IMR-90 (cell line): ENCODE data around the gene GPR108. TPM values are rescaled to one million over a fixed set of nuclear protein-coding genes. Genes with fewer than 3 reads are reported as not detected.

Source experiments
- ATAC-seq: fragments of 200-7000 bp; cut with Tn5 transposase; 2 replicates; pipeline ENCODE4 v1.9.1; 2020; ENCODE audit warnings: low read depth, mild to moderate bottlenecking, moderate library complexity
- BruUV-seq: library from RNA; stranded (reverse); fragments of 400-500 nt; replicated peaks from 2 replicates; lab custom pipeline; 2021; lab: Mats Ljungman, UMichigan
- CTCF ChIA-PET: fragments of 300-600 bp; formaldehyde crosslinking; extraction: SDS; loops from one replicate; lab custom pipeline; 2021; ENCODE audit warnings: antibody characterized with exemption; lab: Yijun Ruan, JAX
- POLR2A ChIA-PET: fragments of 300-600 bp; sonication (Branson Sonifier 250); formaldehyde crosslinking; loops from one replicate; lab custom pipeline; 2022; ENCODE audit warnings: antibody characterized with exemption; ENCODE audit not compliant: unreplicated experiment; lab: Charles Lee
- DNase-seq: peaks from one replicate; pipeline ENCODE4 v3.0.0; 2013
- H2AFZ ChIP-seq: replicated peaks from 2 replicates; pipeline ENCODE3; 2013; ENCODE audit warnings: low read length, mild to moderate bottlenecking; ENCODE audit not compliant: poor library complexity
- H2AK5ac ChIP-seq: 2 replicates; pipeline ENCODE4 v1.6.1; 2013; ENCODE audit warnings: low read depth, low read length, inconsistent platforms
- H2AK9ac ChIP-seq: replicated peaks from 2 replicates; pipeline ENCODE3; 2013; ENCODE audit warnings: mild to moderate bottlenecking, low read depth, low read length, moderate library complexity; ENCODE audit not compliant: poor library complexity
- H2BK120ac ChIP-seq: 2 replicates; pipeline ENCODE4 v1.6.1; 2013; ENCODE audit warnings: low read depth, low read length, inconsistent platforms
- H2BK15ac ChIP-seq: 3 replicates; pipeline ENCODE4 v1.6.1; 2013; ENCODE audit warnings: low read depth, low read length, inconsistent platforms
- H2BK20ac ChIP-seq: 2 replicates; pipeline ENCODE4 v1.6.1; 2013; ENCODE audit warnings: low read depth, mild to moderate bottlenecking, inconsistent platforms, low read length, moderate library complexity
- H2BK5ac ChIP-seq: 2 replicates; pipeline ENCODE4 v1.6.1; 2013; ENCODE audit warnings: mild to moderate bottlenecking, low read depth, low read length, inconsistent platforms; ENCODE audit not compliant: poor library complexity, severe bottlenecking
- H3K14ac ChIP-seq: replicated peaks from 2 replicates; pipeline ENCODE4 v1.6.1; 2013; ENCODE audit warnings: low read depth, low read length, inconsistent platforms
- H3K18ac ChIP-seq: 2 replicates; pipeline ENCODE4 v1.6.1; 2013; ENCODE audit warnings: low read depth, low read length, control low read depth
- H3K23ac ChIP-seq: 2 replicates; pipeline ENCODE4 v1.6.1; 2013; ENCODE audit warnings: low read depth, low read length, inconsistent platforms
- H3K27ac ChIP-seq: 2 replicates; pipeline ENCODE4 v1.5.1; 2013; ENCODE audit warnings: mild to moderate bottlenecking, control low read depth, low read length; ENCODE audit not compliant: insufficient read depth
- H3K27me3 ChIP-seq: 2 replicates; pipeline ENCODE4 v1.6.1; 2013; ENCODE audit warnings: low read length; ENCODE audit not compliant: control insufficient read depth, insufficient read depth
- H3K36me3 ChIP-seq: 2 replicates; pipeline ENCODE4 v1.6.1; 2013; ENCODE audit warnings: low read length, mixed read lengths; ENCODE audit not compliant: control insufficient read depth, insufficient read depth
- H3K4ac ChIP-seq: 2 replicates; pipeline ENCODE4 v1.6.1; 2013; ENCODE audit warnings: low read depth, low read length, inconsistent platforms
- H3K4me1 ChIP-seq: 2 replicates; pipeline ENCODE4 v1.6.1; 2013; ENCODE audit warnings: low read length, mixed read lengths; ENCODE audit not compliant: control insufficient read depth, insufficient read depth
- H3K4me2 ChIP-seq: 2 replicates; pipeline ENCODE4 v1.6.1; 2013; ENCODE audit warnings: low read depth, mild to moderate bottlenecking, control low read depth, low read length, moderate library complexity
- H3K4me3 ChIP-seq: 2 replicates; pipeline ENCODE4 v1.5.1; 2013; ENCODE audit warnings: low read depth, mild to moderate bottlenecking, control low read depth, low read length, moderate library complexity; ENCODE audit not compliant: insufficient read depth
- H3K56ac ChIP-seq: 2 replicates; pipeline ENCODE4 v1.6.1; 2013; ENCODE audit warnings: low read length, inconsistent platforms; ENCODE audit not compliant: insufficient read depth; ENCODE audit errors: extremely low read depth
- H3K79me1 ChIP-seq, 2 experiments: 2 replicates each; pipeline ENCODE4 v1.6.1; 2013; ENCODE audit warnings: low read length in 2 of 2, inconsistent platforms in 1 of 2, low read depth in 1 of 2
- H3K9ac ChIP-seq: 2 replicates; pipeline ENCODE4 v1.6.1; 2013; ENCODE audit warnings: low read depth, low read length, control low read depth
- H3K9me1 ChIP-seq: 2 replicates; pipeline ENCODE4 v1.6.1; 2013; ENCODE audit warnings: low read length, inconsistent platforms; ENCODE audit not compliant: insufficient read depth
- H3K9me3 ChIP-seq: 2 replicates; pipeline ENCODE4 v1.6.1; 2013; ENCODE audit warnings: low read length; ENCODE audit not compliant: control insufficient read depth, insufficient read depth
- H4K20me1 ChIP-seq: 2 replicates; pipeline ENCODE4 v1.6.1; 2013; ENCODE audit warnings: low read length, inconsistent platforms; ENCODE audit not compliant: insufficient read depth
- H4K5ac ChIP-seq: 2 replicates; pipeline ENCODE4 v1.6.1; 2013; ENCODE audit warnings: mild to moderate bottlenecking, low read depth, low read length, control low read depth
- H4K8ac ChIP-seq, 2 experiments: 2 replicates each; pipeline ENCODE4 v1.6.1; 2013; ENCODE audit warnings: low read depth in 2 of 2, low read length in 2 of 2, control low read depth in 1 of 2, inconsistent platforms in 1 of 2
- H4K91ac ChIP-seq: 2 replicates; pipeline ENCODE4 v1.6.1; 2013; ENCODE audit warnings: low read depth, low read length, inconsistent platforms; ENCODE audit not compliant: insufficient read depth
- CEBPB ChIP-seq: IDR thresholded peaks from 2 replicates; pipeline ENCODE4 v1.6.1; 2012; ENCODE audit warnings: low read depth, low read length, improper control_type of control experiment
- CHD1 ChIP-seq: IDR thresholded peaks from 2 replicates; pipeline ENCODE4 v1.6.1; 2012; ENCODE audit warnings: low read depth, low read length, improper control_type of control experiment
- ELK1 ChIP-seq: fragments of 150-350 bp; IDR thresholded peaks from 2 replicates; pipeline ENCODE4 v1.6.1; 2016; ENCODE audit warnings: low read depth, mild to moderate bottlenecking, low read length, moderate library complexity, borderline replicate concordance
- MAZ ChIP-seq: IDR thresholded peaks from 2 replicates; pipeline ENCODE4 v1.6.1; 2012; ENCODE audit warnings: low read depth, mild to moderate bottlenecking, low read length, improper control_type of control experiment, moderate library complexity, borderline replicate concordance
- NFE2L2 ChIP-seq: fragments of 150-350 bp; IDR thresholded peaks from 2 replicates; pipeline ENCODE4 v1.6.1; 2016; ENCODE audit warnings: low read depth, mild to moderate bottlenecking, low read length
- WGBS, 2 experiments: methylation state at CpG; one replicate each; pipeline versions ENCODE4 v1.1.5 to v1.1.7; 2013; ENCODE audit warnings: missing lambda C conversion rate in 2 of 2; ENCODE audit not compliant: insufficient read length in 1 of 2; ENCODE audit errors: extremely low coverage in 2 of 2; 5-methylcytosine and 5-hydroxymethylcytosine counted together
- dilution Hi-C: fragments of 300-500 bp; cut with HindIII; formaldehyde crosslinking; loops from one replicate; pipeline ENCODE4 v1.14.3; 2018; ENCODE audit warnings: low sequenced_read_pairs; ENCODE audit not compliant: unreplicated experiment
- in situ Hi-C: fragments of 300-500 bp; cut with MboI; formaldehyde crosslinking; loops from 3 replicates; pipeline ENCODE4 v1.14.3; 2019; ENCODE audit warnings: low sequenced_read_pairs, inconsistent platforms, mixed read lengths
- intact Hi-C: fragments of 100-400 bp; cut with micrococcal nuclease; formaldehyde crosslinking; loops from 2 replicates; pipeline ENCODE4 v1.10.0; 2022
- polyA plus RNA-seq, 3 experiments: library from polyadenylated mRNA; depleted of rRNA; stranded (reverse); fragments of >200 nt; gene quantifications; 2 replicates each; pipeline ENCODE4 v1.2.3, GENCODE V29; 2012; ENCODE audit warnings: low replicate concordance in 1 of 3
- total RNA-seq: library from RNA; depleted of rRNA; stranded (reverse); fragments of >200 nt; gene quantifications from 2 replicates; pipeline ENCODE4 v1.2.3, GENCODE V29; 2012

GPR108 gene
- total and polyA plus RNA-seq, 2 of the 4 experiments (the other 2 are of a cell fraction) = 28.0 to 38.9 TPM

- no peak overlapping the region for H3K56ac ChIP-seq
- TF ChIP-seq CHD1 (no peak), CEBPB (no peak), NFE2L2 (no peak), MAZ (no peak), ELK1 (no peak)
- H2BK15ac ChIP-seq = no peak overlapping the region
- H3K27me3 ChIP-seq = no peaks in the 10 kb centered on the region
- H2BK5ac ChIP-seq = no peak overlapping the region
- dilution Hi-C loops (no loop called here), intact Hi-C loops (no loop called here), in situ Hi-C loops (no loop called here)
- H3K9me1 ChIP-seq = no peaks in the 10 kb centered on the region
- no peak overlapping the region for H3K4ac ChIP-seq
- H2AK9ac ChIP-seq = no peak overlapping the region
- H3K4me2 ChIP-seq = no peak overlapping the region
- H3K36me3 ChIP-seq = peaks cover 4% of the 10 kb centered on the region; the same call in 1 of the 2 replicates
- ChIA-PET CTCF (no interaction called here), POLR2A (no interaction called here)
- H4K20me1 ChIP-seq = no peaks in the 10 kb centered on the region
- H3K23ac ChIP-seq = no peak overlapping the region
- H2BK120ac ChIP-seq = no peak overlapping the region
- no peak overlapping the region for H4K8ac ChIP-seq
- no peak overlapping the region for H3K27ac ChIP-seq
- DNase-seq (no peak), ATAC-seq (no peak)
- no peak overlapping the region for H3K18ac ChIP-seq
- H2AFZ ChIP-seq = no peak overlapping the region
- 60% methylated on average over 2 of the region's 6 CpGs; no CpG with 5 or more reads in 1 of the 2 experiments for WGBS, 2 experiments
- no peak overlapping the region for H3K4me3 ChIP-seq
- no peaks in the 10 kb centered on the region; the same call in 1 of the 2 replicates for H3K4me1 ChIP-seq
- no peak overlapping the region for H3K9ac ChIP-seq
- H3K79me1 ChIP-seq = no peaks in the 10 kb centered on the region
- H4K91ac ChIP-seq = no peak overlapping the region
- BruUV-seq = no TSS peak
- H2AK5ac ChIP-seq = no peak overlapping the region
- H3K14ac ChIP-seq = no peak overlapping the region
- H4K5ac ChIP-seq = no peak overlapping the region
- H3K9me3 ChIP-seq = no peaks in the 10 kb centered on the region; the same call in 1 of the 2 replicates
- H2BK20ac ChIP-seq = no peak overlapping the region
Observed at GRCh38 chr19:6716610-6716970, 20.8 kb downstream of the GPR108 start.
